H1 (cell line): ENCODE data around the gene KCTD16. TPM values are rescaled to one million over a fixed set of nuclear protein-coding genes. Genes with fewer than 3 reads are reported as not detected.

Experiments used
- CREB1 ChIP-seq: IDR thresholded peaks from 2 replicates; pipeline ENCODE4 v1.6.1; 2012; ENCODE audit warnings: inconsistent platforms
- EZH2 ChIP-seq: fragments of 200-600 bp; sonication (generic); IDR thresholded peaks from 2 replicates; pipeline ENCODE4 v1.7.1; 2012; ENCODE audit warnings: low read depth, mild to moderate bottlenecking, moderate library complexity, low read length, inconsistent platforms; ENCODE audit not compliant: severe bottlenecking
- KDM1A ChIP-seq: fragments of 200-600, 300-600 bp; sonication (generic); IDR thresholded peaks from 2 replicates; pipeline ENCODE4 v1.7.1; 2016; ENCODE audit warnings: mild to moderate bottlenecking, low read length, borderline replicate concordance
- RFX5 ChIP-seq: IDR thresholded peaks from 2 replicates; pipeline ENCODE4 v1.6.1; 2011; ENCODE audit warnings: low read depth, low read length, improper control_type of control experiment, borderline replicate concordance
- SUZ12 ChIP-seq: fragments of 200-600 bp; sonication (generic); IDR thresholded peaks from 2 replicates; pipeline ENCODE4 v1.6.1; 2012; ENCODE audit warnings: mild to moderate bottlenecking, inconsistent platforms, low read length, moderate library complexity, mixed read lengths
- TCF12 ChIP-seq: IDR thresholded peaks from 2 replicates; pipeline ENCODE4 v1.6.1; 2011; ENCODE audit warnings: low read depth, mild to moderate bottlenecking, low read length
- polyA plus RNA-seq, 7 experiments: library from polyadenylated mRNA; depleted of rRNA in 3 of 7; stranded (reverse) in 5 of 7; unstranded in 2 of 7; fragments of >200 nt in 5 of 7; fragments of 200-250 nt in 2 of 7; gene quantifications; 1 replicate in 5 of 7; 2 replicates in 1 of 7; 4 replicates in 1 of 7; pipeline versions ENCODE4 v1.2.1 to v1.2.3, GENCODE V29; 2011 to 2013; ENCODE audit warnings: missing spikeins in 2 of 7, mixed read lengths in 2 of 7
- total RNA-seq: library from RNA; stranded (reverse); fragmentation: NEBNext Ultra II Directional; extraction: Animal tissue kit (Norgen Biotek cat#: 25700); gene quantifications from 2 replicates; pipeline ENCODE4 v1.2.1, GENCODE V29; 2021
- TF ChIP-seq, protein P1 (sequence below): fragments of 300-600 bp; sonication (generic); IDR thresholded peaks from 2 replicates; pipeline ENCODE4 v1.7.1; 2012; ENCODE audit warnings: low read length, moderate library complexity, mild to moderate bottlenecking, inconsistent platforms; ENCODE audit not compliant: insufficient replicate concordance

Gene KCTD16
- total and polyA plus RNA-seq, 2 of the 8 experiments (the other 6 are each of a cell fraction or from before 2014, with no cell fraction given): 0.03 to 0.24 TPM

DNA sequence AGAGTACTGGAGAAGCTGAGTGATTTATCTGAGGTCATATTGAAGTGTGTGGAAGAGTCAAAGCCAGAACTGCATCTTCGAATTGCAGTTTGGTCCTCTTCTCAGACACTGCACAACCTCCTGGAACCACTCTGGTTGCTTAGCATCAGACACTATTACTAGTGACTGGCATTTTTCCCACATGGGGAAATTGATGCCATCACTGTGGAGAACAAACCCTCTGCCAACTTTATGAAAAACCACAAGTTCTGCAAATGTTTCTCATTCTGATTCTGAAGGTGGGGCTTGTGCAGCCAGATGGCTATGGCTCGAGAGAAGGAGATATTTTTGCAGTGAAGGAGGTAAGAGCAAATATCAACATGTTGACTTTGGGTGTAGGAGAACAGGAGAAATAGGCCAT, 67.2 kb downstream of the KCTD16 start (continued):
- TF ChIP-seq, protein P1, sequence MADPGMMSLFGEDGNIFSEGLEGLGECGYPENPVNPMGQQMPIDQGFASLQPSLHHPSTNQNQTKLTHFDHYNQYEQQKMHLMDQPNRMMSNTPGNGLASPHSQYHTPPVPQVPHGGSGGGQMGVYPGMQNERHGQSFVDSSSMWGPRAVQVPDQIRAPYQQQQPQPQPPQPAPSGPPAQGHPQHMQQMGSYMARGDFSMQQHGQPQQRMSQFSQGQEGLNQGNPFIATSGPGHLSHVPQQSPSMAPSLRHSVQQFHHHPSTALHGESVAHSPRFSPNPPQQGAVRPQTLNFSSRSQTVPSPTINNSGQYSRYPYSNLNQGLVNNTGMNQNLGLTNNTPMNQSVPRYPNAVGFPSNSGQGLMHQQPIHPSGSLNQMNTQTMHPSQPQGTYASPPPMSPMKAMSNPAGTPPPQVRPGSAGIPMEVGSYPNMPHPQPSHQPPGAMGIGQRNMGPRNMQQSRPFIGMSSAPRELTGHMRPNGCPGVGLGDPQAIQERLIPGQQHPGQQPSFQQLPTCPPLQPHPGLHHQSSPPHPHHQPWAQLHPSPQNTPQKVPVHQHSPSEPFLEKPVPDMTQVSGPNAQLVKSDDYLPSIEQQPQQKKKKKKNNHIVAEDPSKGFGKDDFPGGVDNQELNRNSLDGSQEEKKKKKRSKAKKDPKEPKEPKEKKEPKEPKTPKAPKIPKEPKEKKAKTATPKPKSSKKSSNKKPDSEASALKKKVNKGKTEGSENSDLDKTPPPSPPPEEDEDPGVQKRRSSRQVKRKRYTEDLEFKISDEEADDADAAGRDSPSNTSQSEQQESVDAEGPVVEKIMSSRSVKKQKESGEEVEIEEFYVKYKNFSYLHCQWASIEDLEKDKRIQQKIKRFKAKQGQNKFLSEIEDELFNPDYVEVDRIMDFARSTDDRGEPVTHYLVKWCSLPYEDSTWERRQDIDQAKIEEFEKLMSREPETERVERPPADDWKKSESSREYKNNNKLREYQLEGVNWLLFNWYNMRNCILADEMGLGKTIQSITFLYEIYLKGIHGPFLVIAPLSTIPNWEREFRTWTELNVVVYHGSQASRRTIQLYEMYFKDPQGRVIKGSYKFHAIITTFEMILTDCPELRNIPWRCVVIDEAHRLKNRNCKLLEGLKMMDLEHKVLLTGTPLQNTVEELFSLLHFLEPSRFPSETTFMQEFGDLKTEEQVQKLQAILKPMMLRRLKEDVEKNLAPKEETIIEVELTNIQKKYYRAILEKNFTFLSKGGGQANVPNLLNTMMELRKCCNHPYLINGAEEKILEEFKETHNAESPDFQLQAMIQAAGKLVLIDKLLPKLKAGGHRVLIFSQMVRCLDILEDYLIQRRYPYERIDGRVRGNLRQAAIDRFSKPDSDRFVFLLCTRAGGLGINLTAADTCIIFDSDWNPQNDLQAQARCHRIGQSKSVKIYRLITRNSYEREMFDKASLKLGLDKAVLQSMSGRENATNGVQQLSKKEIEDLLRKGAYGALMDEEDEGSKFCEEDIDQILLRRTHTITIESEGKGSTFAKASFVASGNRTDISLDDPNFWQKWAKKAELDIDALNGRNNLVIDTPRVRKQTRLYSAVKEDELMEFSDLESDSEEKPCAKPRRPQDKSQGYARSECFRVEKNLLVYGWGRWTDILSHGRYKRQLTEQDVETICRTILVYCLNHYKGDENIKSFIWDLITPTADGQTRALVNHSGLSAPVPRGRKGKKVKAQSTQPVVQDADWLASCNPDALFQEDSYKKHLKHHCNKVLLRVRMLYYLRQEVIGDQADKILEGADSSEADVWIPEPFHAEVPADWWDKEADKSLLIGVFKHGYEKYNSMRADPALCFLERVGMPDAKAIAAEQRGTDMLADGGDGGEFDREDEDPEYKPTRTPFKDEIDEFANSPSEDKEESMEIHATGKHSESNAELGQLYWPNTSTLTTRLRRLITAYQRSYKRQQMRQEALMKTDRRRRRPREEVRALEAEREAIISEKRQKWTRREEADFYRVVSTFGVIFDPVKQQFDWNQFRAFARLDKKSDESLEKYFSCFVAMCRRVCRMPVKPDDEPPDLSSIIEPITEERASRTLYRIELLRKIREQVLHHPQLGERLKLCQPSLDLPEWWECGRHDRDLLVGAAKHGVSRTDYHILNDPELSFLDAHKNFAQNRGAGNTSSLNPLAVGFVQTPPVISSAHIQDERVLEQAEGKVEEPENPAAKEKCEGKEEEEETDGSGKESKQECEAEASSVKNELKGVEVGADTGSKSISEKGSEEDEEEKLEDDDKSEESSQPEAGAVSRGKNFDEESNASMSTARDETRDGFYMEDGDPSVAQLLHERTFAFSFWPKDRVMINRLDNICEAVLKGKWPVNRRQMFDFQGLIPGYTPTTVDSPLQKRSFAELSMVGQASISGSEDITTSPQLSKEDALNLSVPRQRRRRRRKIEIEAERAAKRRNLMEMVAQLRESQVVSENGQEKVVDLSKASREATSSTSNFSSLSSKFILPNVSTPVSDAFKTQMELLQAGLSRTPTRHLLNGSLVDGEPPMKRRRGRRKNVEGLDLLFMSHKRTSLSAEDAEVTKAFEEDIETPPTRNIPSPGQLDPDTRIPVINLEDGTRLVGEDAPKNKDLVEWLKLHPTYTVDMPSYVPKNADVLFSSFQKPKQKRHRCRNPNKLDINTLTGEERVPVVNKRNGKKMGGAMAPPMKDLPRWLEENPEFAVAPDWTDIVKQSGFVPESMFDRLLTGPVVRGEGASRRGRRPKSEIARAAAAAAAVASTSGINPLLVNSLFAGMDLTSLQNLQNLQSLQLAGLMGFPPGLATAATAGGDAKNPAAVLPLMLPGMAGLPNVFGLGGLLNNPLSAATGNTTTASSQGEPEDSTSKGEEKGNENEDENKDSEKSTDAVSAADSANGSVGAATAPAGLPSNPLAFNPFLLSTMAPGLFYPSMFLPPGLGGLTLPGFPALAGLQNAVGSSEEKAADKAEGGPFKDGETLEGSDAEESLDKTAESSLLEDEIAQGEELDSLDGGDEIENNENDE: no peak
- TF ChIP-seq SUZ12 (no peak), RFX5 (no peak), EZH2 (no peak), TCF12 (no peak), CREB1 (no peak), KDM1A (no peak)
